Loucy (cell line): ENCODE measurements around the gene GPALPP1.

Experiments used
- H2AFZ ChIP-seq: fragments of 200-600 bp; sonication (generic); 2 replicates; pipeline ENCODE4 v1.6.0; 2016; ENCODE audit warnings: antibody characterized with exemption, mild to moderate bottlenecking, low read length, moderate library complexity
- H3F3A ChIP-seq: fragments of 200-600 bp; 2 replicates; pipeline ENCODE4 v1.6.0; 2016; ENCODE audit warnings: antibody characterized with exemption, low read depth, mild to moderate bottlenecking
- H3K27me3 ChIP-seq: fragments of 200-600 bp; sonication (generic); 2 replicates; pipeline ENCODE4 v1.6.1; 2014; ENCODE audit warnings: low read length, mild to moderate bottlenecking; ENCODE audit not compliant: insufficient read depth, poor library complexity, severe bottlenecking
- H3K36me3 ChIP-seq: fragments of 200-600 bp; sonication (generic); 2 replicates; pipeline ENCODE4 v1.6.1; 2016; ENCODE audit warnings: low read length; ENCODE audit not compliant: insufficient read depth
- H3K4me1 ChIP-seq: fragments of 200-600 bp; sonication (generic); 2 replicates; pipeline ENCODE4 v1.5.1; 2014; ENCODE audit warnings: low read length, mild to moderate bottlenecking; ENCODE audit not compliant: insufficient read depth, poor library complexity, severe bottlenecking
- H3K4me2 ChIP-seq: fragments of 200-600 bp; sonication (generic); 2 replicates; pipeline ENCODE4 v1.6.0; 2014; ENCODE audit warnings: antibody characterized with exemption, low read length, low read depth, mild to moderate bottlenecking; ENCODE audit not compliant: poor library complexity, severe bottlenecking
- H3K4me3 ChIP-seq: fragments of 200-600 bp; sonication (generic); 2 replicates; pipeline ENCODE4 v1.5.1; 2014; ENCODE audit warnings: low read length, mild to moderate bottlenecking, mixed read lengths; ENCODE audit not compliant: poor library complexity, severe bottlenecking
- H3K79me2 ChIP-seq: fragments of 200-600 bp; sonication (generic); 2 replicates; pipeline ENCODE4 v1.6.1; 2014; ENCODE audit warnings: low read length; ENCODE audit not compliant: insufficient read depth
- H3K9ac ChIP-seq: fragments of 200-600 bp; sonication (generic); 2 replicates; pipeline ENCODE4 v1.6.0; 2014; ENCODE audit warnings: mild to moderate bottlenecking, low read depth, low read length, moderate library complexity; ENCODE audit not compliant: poor library complexity, severe bottlenecking
- H3K9me2 ChIP-seq: fragments of 200-600 bp; sonication (generic); replicated peaks from 2 replicates; pipeline ENCODE4 v1.6.1; 2016; ENCODE audit warnings: low read depth, low read length, mixed read lengths
- H3K9me3 ChIP-seq: fragments of 200-600 bp; sonication (generic); 2 replicates; pipeline ENCODE4 v1.6.1; 2014; ENCODE audit warnings: mild to moderate bottlenecking, antibody characterized with exemption, low read length, low read depth; ENCODE audit not compliant: insufficient read depth
- H4K20me1 ChIP-seq: fragments of 200-600 bp; sonication (generic); 2 replicates; pipeline ENCODE4 v1.6.0; 2014; ENCODE audit warnings: antibody characterized with exemption, low read length, mild to moderate bottlenecking; ENCODE audit not compliant: insufficient read depth, poor library complexity, severe bottlenecking
- CTCF ChIP-seq: fragments of 200-600 bp; sonication (generic); conservative IDR thresholded peaks from 2 replicates; pipeline ENCODE4 v1.5.1; 2014; ENCODE audit warnings: mild to moderate bottlenecking, antibody characterized with exemption, low read length
- EZH2phosphoT487 ChIP-seq: fragments of 200-600 bp; IDR thresholded peaks from 2 replicates; pipeline ENCODE4 v1.6.1; 2018; ENCODE audit warnings: antibody characterized with exemption, mild to moderate bottlenecking, moderate library complexity, borderline replicate concordance

GPALPP1 gene

GRCh38 chr13:44961997-44962396 lies 27.3 kb upstream of the GPALPP1 start:
- Histone ChIP-seq H3K9me2 (no peaks in the 10 kb centered on the region), H3K27me3 (peaks cover 6% of the 10 kb centered on the region), H3K9me3 (peaks cover 18% of the 10 kb centered on the region; the same call in 1 of the 2 replicates), H3F3A (no peaks in the 10 kb centered on the region), H3K4me3 (no peak overlapping the region), H2AFZ (no peak overlapping the region), H3K4me1 (no peaks in the 10 kb centered on the region), H3K36me3 (peaks cover 63% of the 10 kb centered on the region), H4K20me1 (no peaks in the 10 kb centered on the region), H3K79me2 (no peaks in the 10 kb centered on the region), H3K4me2 (no peak overlapping the region), H3K9ac (no peak overlapping the region)
- TF ChIP-seq CTCF (no peak), EZH2phosphoT487 (no peak)

GRCh38 chr13:44967704-44968433 lies 21.5 kb upstream of the GPALPP1 start:
- no peak overlapping the region for H2AFZ ChIP-seq
- H3K4me2 ChIP-seq, result no peak overlapping the region
- H3K9me2 ChIP-seq, result no peaks in the 10 kb centered on the region
- H3K27me3 ChIP-seq, result peaks cover 2% of the 10 kb centered on the region
- TF ChIP-seq EZH2phosphoT487 (no peak), CTCF (no peak)
- H3K9me3 ChIP-seq, result peaks cover 7% of the 10 kb centered on the region; the same call in 1 of the 2 replicates
- H3K79me2 ChIP-seq, result 0 out of 2 replicates have a peak, but pooled peaks cover 6% of the 10 kb centered on the region
- H3K4me1 ChIP-seq, result no peaks in the 10 kb centered on the region
- no peak overlapping the region for H3K9ac ChIP-seq
- peaks cover 55% of the 10 kb centered on the region for H3K36me3 ChIP-seq
- no peaks in the 10 kb centered on the region for H3F3A ChIP-seq
- no peaks in the 10 kb centered on the region for H4K20me1 ChIP-seq
- H3K4me3 ChIP-seq, result no peak overlapping the region

DNA sequence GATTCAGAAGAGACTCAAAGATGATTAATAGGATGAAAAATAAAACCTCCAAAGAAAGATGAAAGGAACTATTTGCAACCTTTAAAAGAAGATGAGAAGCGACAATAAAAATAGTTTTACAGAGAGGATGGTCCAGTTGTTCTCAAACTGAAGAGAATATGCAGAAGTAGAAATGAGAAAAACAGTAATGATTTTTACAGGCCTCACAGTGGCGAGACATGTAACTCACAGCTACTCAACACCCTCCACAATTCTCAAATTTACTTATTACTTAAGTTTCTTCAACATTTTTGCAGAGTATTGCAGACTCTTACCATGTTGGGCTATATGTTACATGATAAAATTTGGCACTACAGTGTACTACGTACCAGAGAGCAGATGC lies 20.9 kb upstream of the GPALPP1 start:
- Histone ChIP-seq H3F3A (no peaks in the 10 kb centered on the region), H3K27me3 (no peaks in the 10 kb centered on the region), H3K9me2 (no peaks in the 10 kb centered on the region), H3K4me1 (no peaks in the 10 kb centered on the region), H3K79me2 (0 out of 2 replicates have a peak, but pooled peaks cover 6% of the 10 kb centered on the region), H3K36me3 (peaks cover 50% of the 10 kb centered on the region), H3K9ac (no peak overlapping the region), H2AFZ (no peak overlapping the region), H3K4me3 (no peak overlapping the region), H3K4me2 (no peak overlapping the region), H4K20me1 (no peaks in the 10 kb centered on the region), H3K9me3 (peaks cover 4% of the 10 kb centered on the region; the same call in 1 of the 2 replicates)
- TF ChIP-seq EZH2phosphoT487, result no peak
- TF ChIP-seq CTCF, result no peak
